ENCODE data around the gene BICDL2.

- TF ChIP-seq POLR2AphosphoS5 (IDR thresholded peaks at IDR 0.05; ENCODE audit: low read depth, low read length) (no peak), CTCF (IDR thresholded peaks at IDR 0.05) (no peak), REST (IDR thresholded peaks at IDR 0.05; ENCODE audit: low read depth, low read length) (no peak)
Observed at GRCh38 chr16:3084969-3085670, 48.4 kb upstream of the BICDL2 start.

Measured in SK-N-SH (cell line).